ENCODE measurements around the gene MRPS27.
A peak's percentile ranks its signal among the peaks of the same experiment; 100 is the strongest.
"Not testable (repeated sequence)": the region's sequence is repeated elsewhere in the genome, so short reads cannot be mapped to it uniquely, and the experiment has no call there.

The MRPS27 gene

GRCh38 chr5:72324189-72324825 lies 4.3 kb upstream of the MRPS27 start:
- no peak for DNase-seq

- DNase-seq: peak; percentile 49 to 57
These were observed 535 bp downstream of the MRPS27 start for GRCh38 chr5:72319435-72319975.

GRCh38 chr5:72314571-72315172 lies 5.4 kb downstream of the MRPS27 start:
- DNase-seq: no peak

- DNase-seq: no peak
These were observed 6.9 kb downstream of the MRPS27 start for GRCh38 chr5:72313141-72313540.

GRCh38 chr5:72308853-72309191 lies 11.2 kb downstream of the MRPS27 start:
- DNase-seq: no peak

GRCh38 chr5:72307968-72308852 lies 11.8 kb downstream of the MRPS27 start:
- DNase-seq: peak; percentile 94 to 96

- no peak for DNase-seq
These were observed 12.5 kb downstream of the MRPS27 start for GRCh38 chr5:72307573-72307967.

- DNase-seq: no peak
These were observed 14.6 kb downstream of the MRPS27 start for GRCh38 chr5:72305194-72306142.

GRCh38 chr5:72302171-72302570 lies 17.9 kb downstream of the MRPS27 start:
- no peak for DNase-seq

- DNase-seq: no peak
These were observed 18.5 kb downstream of the MRPS27 start for GRCh38 chr5:72301557-72301956.

- no peak for DNase-seq
These were observed 19.3 kb downstream of the MRPS27 start for GRCh38 chr5:72300590-72301339.

- no peak for DNase-seq
These were observed 21.3 kb downstream of the MRPS27 start for GRCh38 chr5:72298711-72299110.

- not testable (repeated sequence) for DNase-seq
These were observed 21.9 kb downstream of the MRPS27 start for GRCh38 chr5:72298136-72298535.

- no peak for DNase-seq
These were observed 23.8 kb downstream of the MRPS27 start for GRCh38 chr5:72296256-72296655.

- DNase-seq: no peak
These were observed 24.5 kb downstream of the MRPS27 start for GRCh38 chr5:72295539-72295938.

- no peak for DNase-seq
These were observed 25.6 kb downstream of the MRPS27 start for GRCh38 chr5:72294473-72294872.

- no peak for DNase-seq
These were observed 26.5 kb downstream of the MRPS27 start for GRCh38 chr5:72293495-72294055.

GRCh38 chr5:72292411-72292810 lies 27.6 kb downstream of the MRPS27 start:
- no peak for DNase-seq

GRCh38 chr5:72291601-72292000 lies 28.4 kb downstream of the MRPS27 start:
- DNase-seq: no peak

- no peak for DNase-seq
These were observed 29.5 kb downstream of the MRPS27 start for GRCh38 chr5:72290356-72291133.

GRCh38 chr5:72288924-72289323 lies 31.1 kb downstream of the MRPS27 start:
- DNase-seq: no peak

All from stimulated activated CD4-positive, alpha-beta T cell treated with anti-CD3 and anti-CD28 coated beads, Interleukin-2, amount 100 ng/mL, for 24 hours (primary cell).